Osteocyte (in vitro differentiated cells): ENCODE data around the gene CPXM1. TPM values are rescaled to one million over a fixed set of nuclear protein-coding genes. Genes with fewer than 3 reads are reported as not detected.

Experiments used
- DNase-seq: peaks from one replicate; pipeline ENCODE4 v3.0.0; 2021; ENCODE audit warnings: mixed read lengths; ENCODE audit not compliant: unreplicated experiment; ENCODE audit errors: extremely low spot score
- H3K27ac Mint-ChIP-seq: one replicate; pipeline ENCODE4 v1.8.0; 2021; ENCODE audit warnings: mild to moderate bottlenecking, mixed read lengths; ENCODE audit not compliant: unreplicated experiment
- H3K27me3 Mint-ChIP-seq: one replicate; pipeline ENCODE4 v1.8.0; 2021; ENCODE audit warnings: mixed read lengths; ENCODE audit not compliant: unreplicated experiment
- H3K36me3 Mint-ChIP-seq: one replicate; pipeline ENCODE4 v1.8.0; 2021; ENCODE audit warnings: mixed read lengths; ENCODE audit not compliant: unreplicated experiment
- H3K4me1 Mint-ChIP-seq: one replicate; pipeline ENCODE4 v1.8.0; 2021; ENCODE audit warnings: mixed read lengths; ENCODE audit not compliant: unreplicated experiment
- H3K4me3 Mint-ChIP-seq: one replicate; pipeline ENCODE4 v1.8.0; 2021; ENCODE audit warnings: mild to moderate bottlenecking, moderate library complexity, mixed read lengths; ENCODE audit not compliant: unreplicated experiment
- H3K9me3 Mint-ChIP-seq: one replicate; pipeline ENCODE4 v1.8.0; 2021; ENCODE audit warnings: mixed read lengths; ENCODE audit not compliant: unreplicated experiment
- total RNA-seq: library from RNA; stranded (reverse); gene quantifications from 2 replicates; pipeline ENCODE4 v1.2.1, GENCODE V29; 2021
- TF ChIP-seq, protein P1 (sequence below): fragments of 200-600 bp; sonication (generic); IDR thresholded peaks from 2 replicates; pipeline ENCODE4 v1.5.0; 2021; ENCODE audit warnings: antibody characterized with exemption, mild to moderate bottlenecking, moderate library complexity

The CPXM1 gene
- total RNA-seq, 1 donor from 2014 or later = 84.0 TPM

DNA sequence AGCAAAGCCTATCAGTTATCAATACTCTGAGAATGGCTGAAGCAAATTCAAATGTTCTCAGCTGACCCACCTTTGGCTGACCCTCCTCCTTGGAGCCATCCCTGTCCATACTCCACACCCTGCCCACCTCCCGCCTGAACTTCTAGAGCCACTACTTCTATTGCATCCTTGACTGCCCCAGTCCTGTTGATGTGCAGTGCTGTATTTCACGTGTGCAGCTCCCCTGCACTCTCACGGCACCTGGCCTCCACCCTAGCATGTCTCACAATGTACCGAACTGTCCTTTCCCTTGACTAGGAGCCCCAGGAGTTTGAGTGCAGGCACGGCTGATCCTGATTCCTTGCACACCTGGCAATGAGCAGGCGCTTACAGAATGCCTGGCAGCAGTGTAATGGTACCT, 7.0 kb downstream of the CPXM1 start:
- Mint-ChIP-seq H3K9me3 (no peaks in the 10 kb centered on the region), H3K4me3 (no peak overlapping the region), H3K27ac (no peak overlapping the region), H3K36me3 (peaks cover 2% of the 10 kb centered on the region), H3K4me1 (no peaks in the 10 kb centered on the region), H3K27me3 (peaks cover 22% of the 10 kb centered on the region)
- TF ChIP-seq, protein P1, sequence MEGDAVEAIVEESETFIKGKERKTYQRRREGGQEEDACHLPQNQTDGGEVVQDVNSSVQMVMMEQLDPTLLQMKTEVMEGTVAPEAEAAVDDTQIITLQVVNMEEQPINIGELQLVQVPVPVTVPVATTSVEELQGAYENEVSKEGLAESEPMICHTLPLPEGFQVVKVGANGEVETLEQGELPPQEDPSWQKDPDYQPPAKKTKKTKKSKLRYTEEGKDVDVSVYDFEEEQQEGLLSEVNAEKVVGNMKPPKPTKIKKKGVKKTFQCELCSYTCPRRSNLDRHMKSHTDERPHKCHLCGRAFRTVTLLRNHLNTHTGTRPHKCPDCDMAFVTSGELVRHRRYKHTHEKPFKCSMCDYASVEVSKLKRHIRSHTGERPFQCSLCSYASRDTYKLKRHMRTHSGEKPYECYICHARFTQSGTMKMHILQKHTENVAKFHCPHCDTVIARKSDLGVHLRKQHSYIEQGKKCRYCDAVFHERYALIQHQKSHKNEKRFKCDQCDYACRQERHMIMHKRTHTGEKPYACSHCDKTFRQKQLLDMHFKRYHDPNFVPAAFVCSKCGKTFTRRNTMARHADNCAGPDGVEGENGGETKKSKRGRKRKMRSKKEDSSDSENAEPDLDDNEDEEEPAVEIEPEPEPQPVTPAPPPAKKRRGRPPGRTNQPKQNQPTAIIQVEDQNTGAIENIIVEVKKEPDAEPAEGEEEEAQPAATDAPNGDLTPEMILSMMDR = no peak
- no peak for DNase-seq

DNA sequence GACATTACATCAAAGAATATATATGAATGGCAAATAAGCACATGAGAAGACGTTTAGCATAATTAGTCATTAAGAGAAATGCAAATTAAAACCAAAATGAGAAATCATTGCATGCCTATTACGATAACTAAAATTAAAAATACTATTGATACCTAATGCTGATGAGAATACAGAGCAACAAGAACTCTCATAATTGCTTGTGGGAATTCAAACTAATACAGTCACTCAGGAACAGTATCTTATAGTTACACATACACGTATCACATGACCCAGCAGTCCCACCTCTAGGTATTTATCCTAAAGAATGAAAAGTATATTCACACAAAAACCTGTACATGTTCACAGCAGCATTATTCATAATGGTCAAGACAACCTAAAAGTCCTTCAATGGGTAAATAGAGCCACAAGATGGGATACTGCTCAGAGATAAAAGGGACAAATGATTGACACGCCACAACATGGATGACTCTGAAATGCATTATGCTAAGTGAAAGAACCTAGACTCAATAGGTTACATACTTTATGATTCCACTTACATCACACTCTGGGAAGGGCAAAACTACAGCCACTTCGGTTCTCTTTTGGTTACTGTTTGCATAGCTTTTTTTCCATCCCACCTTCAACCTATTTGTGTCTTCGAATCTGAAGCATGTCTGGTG, 16.4 kb downstream of the CPXM1 start:
- no peak overlapping the region for H3K27ac Mint-ChIP-seq
- no peak for DNase-seq
- H3K27me3 Mint-ChIP-seq = peaks cover 56% of the 10 kb centered on the region

DNA sequence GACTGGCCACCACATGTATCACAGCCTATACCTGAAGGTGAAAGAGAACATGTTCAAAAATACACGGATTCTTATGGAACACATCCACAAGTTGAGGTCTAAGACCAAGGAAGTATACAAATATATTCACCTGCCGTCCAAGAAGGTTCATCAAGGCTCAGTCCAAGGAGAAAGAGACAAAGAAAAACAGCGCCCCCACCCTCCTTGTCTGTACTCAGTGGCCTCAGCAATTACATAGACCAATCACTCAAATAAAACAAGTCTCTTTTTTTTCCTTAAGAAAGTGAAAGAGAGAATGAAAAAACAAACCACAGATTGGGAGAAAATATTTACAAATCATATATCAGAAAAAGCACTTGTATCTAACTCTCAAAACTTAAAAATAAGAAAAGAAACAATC, 19.5 kb downstream of the CPXM1 start:
- Mint-ChIP-seq H3K27me3 (peaks cover 55% of the 10 kb centered on the region), H3K27ac (no peak overlapping the region), H3K4me1 (no peaks in the 10 kb centered on the region), H3K9me3 (no peaks in the 10 kb centered on the region), H3K4me3 (no peak overlapping the region), H3K36me3 (no peaks in the 10 kb centered on the region)
- TF ChIP-seq, protein P1 = no peak
- no peak for DNase-seq

More for the DNA sequence above, 16.4 kb downstream of the CPXM1 start:
- Mint-ChIP-seq H3K9me3 (no peaks in the 10 kb centered on the region), H3K36me3 (peaks cover 2% of the 10 kb centered on the region), H3K4me3 (no peak overlapping the region), H3K4me1 (no peaks in the 10 kb centered on the region)
- TF ChIP-seq, protein P1 = no peak

DNA sequence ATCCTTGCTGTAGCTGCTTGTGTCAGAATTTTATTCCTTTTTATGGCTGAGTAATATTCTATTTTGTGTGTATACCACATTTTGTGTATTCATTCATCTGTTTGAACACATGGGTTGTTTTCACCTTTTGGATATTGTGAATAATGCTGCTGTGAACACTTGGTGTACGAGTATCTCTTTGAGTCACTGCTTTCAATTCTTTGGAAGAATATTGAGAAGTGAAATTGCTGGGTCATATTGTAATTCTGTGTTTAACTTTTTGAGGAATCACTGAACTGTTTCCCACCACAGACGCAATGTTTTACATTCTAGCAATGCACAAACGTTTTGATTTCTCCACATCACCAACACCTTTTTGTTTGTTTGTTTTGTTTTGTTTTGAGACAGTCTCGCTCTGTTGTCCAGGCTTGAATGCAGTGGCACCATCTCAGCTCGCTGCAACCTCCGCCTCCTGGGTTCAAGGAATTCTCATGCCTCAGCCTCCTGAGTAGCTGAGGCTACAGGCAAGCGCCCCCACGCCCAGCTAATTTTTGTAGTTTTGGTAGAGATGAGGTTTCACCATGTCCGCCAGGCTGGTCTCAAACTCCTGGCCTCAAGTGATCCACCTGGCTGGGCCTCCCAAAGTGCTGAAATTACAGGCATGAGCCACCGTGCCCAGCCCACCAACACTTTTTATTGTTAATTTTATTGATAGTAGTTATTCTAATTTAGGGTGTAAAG, 21.7 kb downstream of the CPXM1 start:
- Mint-ChIP-seq H3K4me3 (no peak overlapping the region), H3K27me3 (peaks cover 39% of the 10 kb centered on the region), H3K9me3 (no peaks in the 10 kb centered on the region), H3K36me3 (no peaks in the 10 kb centered on the region), H3K4me1 (no peaks in the 10 kb centered on the region), H3K27ac (no peak overlapping the region)
- no peak for DNase-seq
- TF ChIP-seq, protein P1 = no peak

DNA sequence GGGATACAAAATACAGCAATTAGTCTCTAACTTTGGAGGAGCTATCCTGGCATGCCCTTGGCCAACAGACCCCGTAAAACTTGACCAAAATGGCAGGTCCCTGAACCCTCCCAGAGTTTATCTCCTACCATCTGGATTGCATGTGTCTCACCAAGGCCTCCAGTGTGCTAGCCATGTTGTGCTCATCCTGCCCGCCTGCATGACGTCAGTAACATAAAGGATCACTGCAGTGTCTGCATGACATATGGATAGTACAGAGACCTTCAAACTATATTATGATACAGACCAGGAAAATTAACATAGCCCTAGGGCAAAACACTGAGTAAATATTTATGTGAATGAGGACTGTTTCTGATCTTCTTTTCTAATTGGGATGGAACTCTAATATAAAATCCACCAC, 25.3 kb downstream of the CPXM1 start:
- H3K27me3 Mint-ChIP-seq = peaks cover 26% of the 10 kb centered on the region
- TF ChIP-seq, protein P1 = no peak
- H3K36me3 Mint-ChIP-seq = no peaks in the 10 kb centered on the region
- no peaks in the 10 kb centered on the region for H3K4me1 Mint-ChIP-seq
- no peaks in the 10 kb centered on the region for H3K9me3 Mint-ChIP-seq
- DNase-seq = no peak
- no peak overlapping the region for H3K27ac Mint-ChIP-seq
- no peak overlapping the region for H3K4me3 Mint-ChIP-seq
